SK-N-SH (cell line): ENCODE results near the gene SHPK. TPM values are rescaled to one million over a fixed set of nuclear protein-coding genes. Genes with fewer than 3 reads are reported as not detected.
A peak's percentile ranks its signal among the peaks of the same experiment; 100 is the strongest.

ENCODE experiments used
- CTCF ChIA-PET: fragments of 300-600, 350-600 bp; formaldehyde crosslinking; extraction: SDS; loops from one replicate; lab custom pipeline; 2021; lab: Yijun Ruan, JAX
- POLR2A ChIA-PET: fragments of 350-600 bp; sonication (Branson Sonifier 250); formaldehyde crosslinking; extraction: SDS; loops from one replicate; lab custom pipeline; 2020; ENCODE audit warnings: antibody characterized with exemption, inconsistent platforms; lab: Yijun Ruan, JAX
- DNase-seq: peaks from one replicate; pipeline ENCODE4 v3.0.0; 2012
- H2AFZ ChIP-seq: fragments of 200-600 bp; sonication (generic); 2 replicates; pipeline ENCODE4 v1.8.1; 2016; ENCODE audit warnings: antibody characterized with exemption, mild to moderate bottlenecking, low read depth
- H3F3A ChIP-seq: fragments of 200-600 bp; sonication (generic); replicated peaks from 2 replicates; pipeline ENCODE3; 2016; ENCODE audit warnings: antibody characterized with exemption, mild to moderate bottlenecking; ENCODE audit not compliant: insufficient read depth
- H3K27ac ChIP-seq, 2 experiments: fragments of 200-500 bp in 1 of 2; fragments of 200-600 bp in 1 of 2; sonication (Bioruptor generic) in 1 of 2; sonication (generic), shearing (Covaris generic) in 1 of 2; 2 replicates each; pipeline versions ENCODE4 v1.5.1 to v1.6.1; 2014 to 2016; ENCODE audit warnings: low read depth in 2 of 2, inconsistent platforms in 1 of 2, low read length in 1 of 2, mild to moderate bottlenecking in 1 of 2, mixed read lengths in 1 of 2
- H3K27me3 ChIP-seq: fragments of 200-600 bp; sonication (generic), shearing (Covaris generic); 2 replicates; pipeline ENCODE4 v1.6.1; 2016; ENCODE audit warnings: mixed run types; ENCODE audit not compliant: insufficient read depth
- H3K36me3 ChIP-seq, 2 experiments: fragments of 200-500 bp in 1 of 2; fragments of 200-600 bp in 1 of 2; sonication (Bioruptor generic) in 1 of 2; sonication (generic) in 1 of 2; replicated peaks in 1 of 2; 2 replicates each; pipeline versions ENCODE3 to v1.5.1; 2014 to 2016; ENCODE audit warnings: low read length in 1 of 2, mild to moderate bottlenecking in 1 of 2; ENCODE audit not compliant: insufficient read depth in 2 of 2, control insufficient read depth in 1 of 2
- H3K4me1 ChIP-seq, 2 experiments: fragments of 200-500 bp in 1 of 2; fragments of 200-600 bp in 1 of 2; sonication (Bioruptor generic) in 1 of 2; sonication (generic), shearing (Covaris generic) in 1 of 2; 2 replicates each; pipeline versions ENCODE4 v1.5.1 to v1.6.1; 2014 to 2016; ENCODE audit warnings: low read depth in 1 of 2, low read length in 1 of 2, mixed run types in 1 of 2; ENCODE audit not compliant: insufficient read depth in 2 of 2, control insufficient read depth in 1 of 2
- H3K4me2 ChIP-seq: fragments of 200-600 bp; sonication (generic), shearing (Covaris generic); 2 replicates; pipeline ENCODE4 v1.6.1; 2017; ENCODE audit warnings: mixed run types
- H3K4me3 ChIP-seq, 2 experiments: fragments of 200-500 bp in 1 of 2; fragments of 200-600 bp in 1 of 2; sonication (Bioruptor generic) in 1 of 2; sonication (generic), shearing (Covaris generic) in 1 of 2; 2 replicates each; pipeline versions ENCODE4 v1.5.1 to v1.8.1; 2014 to 2016; ENCODE audit warnings: low read depth in 2 of 2, inconsistent platforms in 1 of 2, low read length in 1 of 2, mild to moderate bottlenecking in 1 of 2, mixed read lengths in 1 of 2, moderate library complexity in 1 of 2
- H3K79me2 ChIP-seq: fragments of 200-600 bp; sonication (generic); 2 replicates; pipeline ENCODE4 v1.8.1; 2017; ENCODE audit warnings: mild to moderate bottlenecking; ENCODE audit not compliant: insufficient read depth
- H3K9ac ChIP-seq: fragments of 200-600 bp; sonication (generic); 2 replicates; pipeline ENCODE4 v1.6.1; 2017; ENCODE audit warnings: mixed run types
- H3K9me2 ChIP-seq: fragments of 200-600 bp; sonication (generic); 2 replicates; pipeline ENCODE4 v1.6.1; 2017; ENCODE audit warnings: mixed run types
- H3K9me3 ChIP-seq: fragments of 200-600 bp; sonication (generic); 2 replicates; pipeline ENCODE4 v1.6.1; 2017; ENCODE audit warnings: mixed run types, mild to moderate bottlenecking, moderate library complexity
- H4K20me1 ChIP-seq: fragments of 200-600 bp; sonication (generic); 2 replicates; pipeline ENCODE4 v1.6.1; 2017; ENCODE audit warnings: mild to moderate bottlenecking, mixed run types; ENCODE audit not compliant: insufficient read depth
- CHD2 ChIP-seq: fragments of 150-350 bp; IDR thresholded peaks from 2 replicates; pipeline ENCODE4 v1.6.1; 2018; ENCODE audit warnings: low read length; ENCODE audit not compliant: partially characterized antibody
- EP300 ChIP-seq, 2 experiments: IDR thresholded peaks; 2 replicates each; pipeline versions ENCODE4 v1.4.0 to v1.6.1; 2012; ENCODE audit warnings: borderline replicate concordance in 1 of 2, low read depth in 1 of 2, low read length in 1 of 2
- EZH2phosphoT487 ChIP-seq: fragments of 200-600 bp; sonication (generic); IDR thresholded peaks from 2 replicates; pipeline ENCODE4 v1.6.1; 2017; ENCODE audit warnings: low read depth, mixed run types, mild to moderate bottlenecking, antibody characterized with exemption, moderate library complexity, borderline replicate concordance
- FOSL2 ChIP-seq: IDR thresholded peaks from 2 replicates; pipeline ENCODE4 v1.4.0; 2012; ENCODE audit warnings: low read depth, mild to moderate bottlenecking, moderate library complexity, borderline replicate concordance
- FOXJ3 ChIP-seq: sonication (generic); formaldehyde crosslinking; IDR thresholded peaks from 2 replicates; pipeline ENCODE4 v1.5.1; 2020; ENCODE audit warnings: mild to moderate bottlenecking, missing genetic modification reagents
- FOXM1 ChIP-seq: IDR thresholded peaks from 2 replicates; pipeline ENCODE4 v1.4.0; 2012; ENCODE audit warnings: low read depth, mild to moderate bottlenecking
- GABPA ChIP-seq: IDR thresholded peaks from 2 replicates; pipeline ENCODE4 v1.4.0; 2012; ENCODE audit warnings: low read depth, mild to moderate bottlenecking
- JUND ChIP-seq: IDR thresholded peaks from 2 replicates; pipeline ENCODE4 v1.4.0; 2012
- MEF2A ChIP-seq: IDR thresholded peaks from 2 replicates; pipeline ENCODE4 v1.4.0; 2012; ENCODE audit warnings: low read depth, borderline replicate concordance
- MXI1 ChIP-seq: IDR thresholded peaks from 2 replicates; pipeline ENCODE4 v1.6.1; 2012; ENCODE audit warnings: mild to moderate bottlenecking, low read depth, low read length, improper control_type of control experiment
- NFIC ChIP-seq: IDR thresholded peaks from 2 replicates; pipeline ENCODE4 v1.4.0; 2012; ENCODE audit warnings: borderline replicate concordance
- RAD21 ChIP-seq: IDR thresholded peaks from 2 replicates; pipeline ENCODE4 v1.6.1; 2012; ENCODE audit warnings: mild to moderate bottlenecking, low read length
- RCOR1 ChIP-seq: fragments of 150-350 bp; IDR thresholded peaks from 2 replicates; pipeline ENCODE4 v1.6.1; 2017; ENCODE audit warnings: antibody characterized with exemption, low read length
- RXRA ChIP-seq: IDR thresholded peaks from 2 replicates; pipeline ENCODE4 v1.4.0; 2012; ENCODE audit warnings: low read depth, mild to moderate bottlenecking, borderline replicate concordance
- SMC3 ChIP-seq: IDR thresholded peaks from 2 replicates; pipeline ENCODE4 v1.6.1; 2012; ENCODE audit warnings: low read depth, low read length, improper control_type of control experiment
- TAF1 ChIP-seq: IDR thresholded peaks from 2 replicates; pipeline ENCODE4 v1.6.1; 2012; ENCODE audit warnings: low read depth, mild to moderate bottlenecking, low read length, moderate library complexity, borderline replicate concordance
- TCF12 ChIP-seq: IDR thresholded peaks from 2 replicates; pipeline ENCODE4 v1.4.0; 2012
- WGBS: methylation state at CpG from one replicate; pipeline ENCODE4 v1.1.6; 2017; ENCODE audit warnings: low lambda C conversion rate; 5-methylcytosine and 5-hydroxymethylcytosine counted together
- polyA plus RNA-seq, 3 experiments: library from polyadenylated mRNA; depleted of rRNA; stranded (reverse); fragments of >200 nt; gene quantifications; 2 replicates each; pipeline ENCODE4 v1.2.3, GENCODE V29; 2012
- TF ChIP-seq, protein P1 (sequence below): IDR thresholded peaks from 2 replicates; pipeline ENCODE4 v1.4.0; 2012; ENCODE audit warnings: low read depth
- TF ChIP-seq, protein P2 (sequence below): IDR thresholded peaks from 2 replicates; pipeline ENCODE4 v1.6.1; 2012; ENCODE audit warnings: mild to moderate bottlenecking, low read depth, low read length, moderate library complexity
- TF ChIP-seq, protein P3 (sequence below): IDR thresholded peaks from 2 replicates; pipeline ENCODE4 v1.4.0; 2012; ENCODE audit warnings: low read depth, borderline replicate concordance

Gene SHPK
- polyA plus RNA-seq, 1 of the 3 experiments (the other 2 are of a cell fraction), result 9.0 TPM

DNA sequence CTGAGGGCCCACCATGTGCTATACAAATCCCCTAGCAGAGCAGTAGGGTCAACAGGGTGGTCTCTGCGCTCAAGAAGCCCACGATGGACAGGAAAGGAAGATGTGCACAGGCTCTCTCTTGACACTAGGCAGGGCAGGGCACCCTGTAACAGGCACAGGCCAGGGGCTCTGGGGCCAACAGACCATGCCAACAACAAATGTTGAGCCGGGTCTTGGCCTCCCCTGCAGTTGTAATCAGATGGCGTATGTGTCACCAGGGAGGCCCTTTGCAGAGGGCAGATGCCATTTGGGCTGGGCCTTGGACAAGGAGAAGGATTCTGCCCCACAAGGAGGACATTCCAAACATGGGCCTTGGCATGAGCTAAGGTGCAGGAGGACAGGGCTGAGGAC lies 32.2 kb downstream of the SHPK start:
- no peaks in the 10 kb centered on the region for H3K79me2 ChIP-seq
- no peaks in the 10 kb centered on the region for H3K27me3 ChIP-seq
- no peak overlapping the region for H2AFZ ChIP-seq
- no peaks in the 10 kb centered on the region for H4K20me1 ChIP-seq
- no peak for TF ChIP-seq RXRA
- no peak for TF ChIP-seq RCOR1
- no peak for TF ChIP-seq FOXM1
- TF ChIP-seq FOSL2, result no peak
- no peak for TF ChIP-seq FOXJ3 (CRISPR knock-in tag)
- no peak for TF ChIP-seq JUND
- no peak for TF ChIP-seq EZH2phosphoT487
- TF ChIP-seq MXI1, result no peak
- no peak for TF ChIP-seq TCF12
- TF ChIP-seq NFIC, result no peak
- no peak for TF ChIP-seq EP300 (IDR thresholded peaks at IDR 0.05; ENCODE audit: borderline replicate concordance in 1 of 2, low read depth in 1 of 2, low read length in 1 of 2)
- TF ChIP-seq SMC3, result no peak
- TF ChIP-seq MEF2A, result no peak
- TF ChIP-seq TAF1, result no peak
- TF ChIP-seq GABPA, result no peak
- no peak for DNase-seq
- WGBS, result 80% methylated on average over 1 of the region's 4 CpGs
- no peak overlapping the region for H3K9ac ChIP-seq
- H3K9me2 ChIP-seq, result no peaks in the 10 kb centered on the region
- peaks cover 0 to 9% of the 10 kb centered on the region in 2 experiments; a peak in 2 of 4 replicates for H3K4me1 ChIP-seq
- ChIA-PET POLR2A (no interaction called here), CTCF (interaction anchor here (1.1 kb wide), 1 partner anchor 45 kb away, joined by 4 read pairs; no protein-coding TSS in a partner anchor)
- no peaks in the 10 kb centered on the region for H3F3A ChIP-seq
- no peak overlapping the region for H3K27ac ChIP-seq
- peaks cover 0 to 6% of the 10 kb centered on the region in 2 experiments for H3K36me3 ChIP-seq
- no peak overlapping the region for H3K4me3 ChIP-seq
- H3K4me2 ChIP-seq, result no peak overlapping the region
- no peaks in the 10 kb centered on the region for H3K9me3 ChIP-seq

DNA sequence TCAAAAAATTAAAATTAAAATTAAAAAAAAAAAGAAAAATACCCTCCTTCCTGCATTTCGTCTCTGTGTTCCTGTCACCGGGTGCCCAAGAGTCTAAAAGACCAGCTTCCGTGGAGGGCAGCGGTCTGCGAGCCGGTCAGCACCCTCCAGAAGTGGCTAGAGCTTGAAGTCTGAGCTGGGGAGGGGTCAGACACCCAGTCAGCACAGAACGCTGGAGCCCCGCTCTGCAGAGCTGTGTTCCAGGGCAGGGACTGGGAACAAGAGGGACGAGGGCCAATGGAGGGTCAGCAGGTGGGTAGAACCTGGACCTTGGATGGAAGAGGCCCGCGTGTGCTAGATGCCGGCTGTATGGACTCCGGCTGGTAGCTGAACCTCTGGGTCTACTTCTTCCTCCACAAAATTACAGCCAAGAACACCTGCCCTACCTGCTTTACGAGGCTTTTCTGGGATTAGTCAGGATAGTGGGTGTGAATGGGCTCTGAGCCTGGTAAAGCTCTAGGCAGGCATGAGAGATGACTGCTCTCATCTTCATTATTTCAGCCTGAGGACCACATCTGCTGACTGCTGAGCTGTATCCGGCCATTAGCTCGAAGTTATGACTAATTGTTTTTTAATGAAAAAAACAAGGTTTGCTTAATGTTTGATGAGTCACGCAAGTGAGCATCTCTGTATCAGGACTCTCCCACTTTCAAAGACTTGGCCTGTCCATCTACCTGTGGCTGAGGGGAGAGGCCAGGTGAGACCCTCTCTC lies 32.8 kb downstream of the SHPK start:
- CTCF ChIA-PET, result interaction anchor here (0.8 to 2.6 kb wide), 9 partner anchors 12 to 753 kb away, joined by 3 to 6 read pairs (median 4); partner anchors contain the start of genes CTNS and SHPK
- WGBS, result 77% methylated on average over 17 of the region's 17 CpGs
- Histone ChIP-seq H4K20me1 (no peaks in the 10 kb centered on the region), H3K9ac (no peak overlapping the region), H3K4me3 (no peak overlapping the region), H3K9me2 (no peaks in the 10 kb centered on the region), H3F3A (no peaks in the 10 kb centered on the region), H3K79me2 (no peaks in the 10 kb centered on the region), H3K36me3 (peaks cover 0 to 5% of the 10 kb centered on the region in 2 experiments), H3K27me3 (no peaks in the 10 kb centered on the region), H3K4me1 (peaks cover 0 to 9% of the 10 kb centered on the region in 2 experiments; a peak in 2 of 4 replicates), H3K4me2 (no peak overlapping the region), H2AFZ (no peak overlapping the region), H3K27ac (peak overlapping the region in 1 of 2 experiments; percentile 26; a peak in 1 of 4 replicates), H3K9me3 (no peaks in the 10 kb centered on the region)
- DNase-seq, result no peak
- POLR2A ChIA-PET, result no interaction called here
- TF ChIP-seq EP300 (IDR thresholded peaks at IDR 0.05; ENCODE audit: borderline replicate concordance in 1 of 2, low read depth in 1 of 2, low read length in 1 of 2), result peak in 1 of 2 experiments; percentile 8; a peak in 1 of 4 replicates
- TF ChIP-seq, protein P1, sequence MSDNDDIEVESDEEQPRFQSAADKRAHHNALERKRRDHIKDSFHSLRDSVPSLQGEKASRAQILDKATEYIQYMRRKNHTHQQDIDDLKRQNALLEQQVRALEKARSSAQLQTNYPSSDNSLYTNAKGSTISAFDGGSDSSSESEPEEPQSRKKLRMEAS, result 0 out of 2 replicates have a peak, but pooled peaks have one; percentile 17
- TF ChIP-seq, protein P2, sequence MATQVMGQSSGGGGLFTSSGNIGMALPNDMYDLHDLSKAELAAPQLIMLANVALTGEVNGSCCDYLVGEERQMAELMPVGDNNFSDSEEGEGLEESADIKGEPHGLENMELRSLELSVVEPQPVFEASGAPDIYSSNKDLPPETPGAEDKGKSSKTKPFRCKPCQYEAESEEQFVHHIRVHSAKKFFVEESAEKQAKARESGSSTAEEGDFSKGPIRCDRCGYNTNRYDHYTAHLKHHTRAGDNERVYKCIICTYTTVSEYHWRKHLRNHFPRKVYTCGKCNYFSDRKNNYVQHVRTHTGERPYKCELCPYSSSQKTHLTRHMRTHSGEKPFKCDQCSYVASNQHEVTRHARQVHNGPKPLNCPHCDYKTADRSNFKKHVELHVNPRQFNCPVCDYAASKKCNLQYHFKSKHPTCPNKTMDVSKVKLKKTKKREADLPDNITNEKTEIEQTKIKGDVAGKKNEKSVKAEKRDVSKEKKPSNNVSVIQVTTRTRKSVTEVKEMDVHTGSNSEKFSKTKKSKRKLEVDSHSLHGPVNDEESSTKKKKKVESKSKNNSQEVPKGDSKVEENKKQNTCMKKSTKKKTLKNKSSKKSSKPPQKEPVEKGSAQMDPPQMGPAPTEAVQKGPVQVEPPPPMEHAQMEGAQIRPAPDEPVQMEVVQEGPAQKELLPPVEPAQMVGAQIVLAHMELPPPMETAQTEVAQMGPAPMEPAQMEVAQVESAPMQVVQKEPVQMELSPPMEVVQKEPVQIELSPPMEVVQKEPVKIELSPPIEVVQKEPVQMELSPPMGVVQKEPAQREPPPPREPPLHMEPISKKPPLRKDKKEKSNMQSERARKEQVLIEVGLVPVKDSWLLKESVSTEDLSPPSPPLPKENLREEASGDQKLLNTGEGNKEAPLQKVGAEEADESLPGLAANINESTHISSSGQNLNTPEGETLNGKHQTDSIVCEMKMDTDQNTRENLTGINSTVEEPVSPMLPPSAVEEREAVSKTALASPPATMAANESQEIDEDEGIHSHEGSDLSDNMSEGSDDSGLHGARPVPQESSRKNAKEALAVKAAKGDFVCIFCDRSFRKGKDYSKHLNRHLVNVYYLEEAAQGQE, result no peak
- TF ChIP-seq EZH2phosphoT487, result no peak
- TF ChIP-seq, protein P3, sequence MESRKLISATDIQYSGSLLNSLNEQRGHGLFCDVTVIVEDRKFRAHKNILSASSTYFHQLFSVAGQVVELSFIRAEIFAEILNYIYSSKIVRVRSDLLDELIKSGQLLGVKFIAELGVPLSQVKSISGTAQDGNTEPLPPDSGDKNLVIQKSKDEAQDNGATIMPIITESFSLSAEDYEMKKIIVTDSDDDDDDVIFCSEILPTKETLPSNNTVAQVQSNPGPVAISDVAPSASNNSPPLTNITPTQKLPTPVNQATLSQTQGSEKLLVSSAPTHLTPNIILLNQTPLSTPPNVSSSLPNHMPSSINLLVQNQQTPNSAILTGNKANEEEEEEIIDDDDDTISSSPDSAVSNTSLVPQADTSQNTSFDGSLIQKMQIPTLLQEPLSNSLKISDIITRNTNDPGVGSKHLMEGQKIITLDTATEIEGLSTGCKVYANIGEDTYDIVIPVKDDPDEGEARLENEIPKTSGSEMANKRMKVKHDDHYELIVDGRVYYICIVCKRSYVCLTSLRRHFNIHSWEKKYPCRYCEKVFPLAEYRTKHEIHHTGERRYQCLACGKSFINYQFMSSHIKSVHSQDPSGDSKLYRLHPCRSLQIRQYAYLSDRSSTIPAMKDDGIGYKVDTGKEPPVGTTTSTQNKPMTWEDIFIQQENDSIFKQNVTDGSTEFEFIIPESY, result no peak
- peak; percentile 82 for TF ChIP-seq TCF12
- TF ChIP-seq RAD21, result no peak
- TF ChIP-seq FOSL2, result peak; percentile 79
- TF ChIP-seq FOXM1, result no peak
- TF ChIP-seq CHD2, result no peak
- TF ChIP-seq JUND, result peak; percentile 71
